ENCODE measurements around the gene POMP.
A peak's percentile ranks its signal among the peaks of the same experiment; 100 is the strongest.

POMP gene

GRCh38 chr13:28655561-28655960 is 3.4 kb upstream of the POMP start:
- DNase-seq (ENCODE audit: low spot score) (no peak), ATAC-seq (ENCODE audit: low read depth) (peak; percentile 55; the same call in 2 of the 3 replicates)
- Histone ChIP-seq H3K4me1 (ENCODE audit: insufficient read depth, poor library complexity, severe bottlenecking) (peaks cover 12% of the 10 kb centered on the region), H3K36me3 (ENCODE audit: low read depth) (peaks cover 17% of the 10 kb centered on the region), H3K27ac (ENCODE audit: poor library complexity, severe bottlenecking) (no peak overlapping the region), H3K4me3 (ENCODE audit: severe bottlenecking) (no peak overlapping the region), H3K27me3 (ENCODE audit: insufficient read depth, poor library complexity, severe bottlenecking) (no peaks in the 10 kb centered on the region), H3K9me3 (ENCODE audit: severe bottlenecking) (no peaks in the 10 kb centered on the region)
- TF ChIP-seq, protein P1, sequence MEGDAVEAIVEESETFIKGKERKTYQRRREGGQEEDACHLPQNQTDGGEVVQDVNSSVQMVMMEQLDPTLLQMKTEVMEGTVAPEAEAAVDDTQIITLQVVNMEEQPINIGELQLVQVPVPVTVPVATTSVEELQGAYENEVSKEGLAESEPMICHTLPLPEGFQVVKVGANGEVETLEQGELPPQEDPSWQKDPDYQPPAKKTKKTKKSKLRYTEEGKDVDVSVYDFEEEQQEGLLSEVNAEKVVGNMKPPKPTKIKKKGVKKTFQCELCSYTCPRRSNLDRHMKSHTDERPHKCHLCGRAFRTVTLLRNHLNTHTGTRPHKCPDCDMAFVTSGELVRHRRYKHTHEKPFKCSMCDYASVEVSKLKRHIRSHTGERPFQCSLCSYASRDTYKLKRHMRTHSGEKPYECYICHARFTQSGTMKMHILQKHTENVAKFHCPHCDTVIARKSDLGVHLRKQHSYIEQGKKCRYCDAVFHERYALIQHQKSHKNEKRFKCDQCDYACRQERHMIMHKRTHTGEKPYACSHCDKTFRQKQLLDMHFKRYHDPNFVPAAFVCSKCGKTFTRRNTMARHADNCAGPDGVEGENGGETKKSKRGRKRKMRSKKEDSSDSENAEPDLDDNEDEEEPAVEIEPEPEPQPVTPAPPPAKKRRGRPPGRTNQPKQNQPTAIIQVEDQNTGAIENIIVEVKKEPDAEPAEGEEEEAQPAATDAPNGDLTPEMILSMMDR (IDR thresholded peaks at IDR 0.05; ENCODE audit: poor library complexity, severe bottlenecking) = no peak

GRCh38 chr13:28657784-28658538 is 969 bp upstream of the POMP start:
- H3K27ac ChIP-seq (ENCODE audit: poor library complexity, severe bottlenecking) = peak overlapping the region; percentile 53
- no peaks in the 10 kb centered on the region for H3K9me3 ChIP-seq (ENCODE audit: severe bottlenecking)
- peak overlapping the region; percentile 86 for H3K4me3 ChIP-seq (ENCODE audit: severe bottlenecking)
- TF ChIP-seq, protein P1 (IDR thresholded peaks at IDR 0.05; ENCODE audit: poor library complexity, severe bottlenecking) = peak; percentile 4
- H3K36me3 ChIP-seq (ENCODE audit: low read depth) = peaks cover 40% of the 10 kb centered on the region
- no peak for DNase-seq (ENCODE audit: low spot score)
- peaks cover 18% of the 10 kb centered on the region for H3K4me1 ChIP-seq (ENCODE audit: insufficient read depth, poor library complexity, severe bottlenecking)
- ATAC-seq (ENCODE audit: low read depth) = no peak
- H3K27me3 ChIP-seq (ENCODE audit: insufficient read depth, poor library complexity, severe bottlenecking) = no peaks in the 10 kb centered on the region

- no peaks in the 10 kb centered on the region for H3K27me3 ChIP-seq (ENCODE audit: insufficient read depth, poor library complexity, severe bottlenecking)
- peaks cover 40% of the 10 kb centered on the region for H3K36me3 ChIP-seq (ENCODE audit: low read depth)
- DNase-seq (ENCODE audit: low spot score) = no peak
- no peaks in the 10 kb centered on the region for H3K9me3 ChIP-seq (ENCODE audit: severe bottlenecking)
- peak; percentile 10; the same call in 1 of the 3 replicates for ATAC-seq (ENCODE audit: low read depth)
- peak overlapping the region; percentile 86 for H3K4me3 ChIP-seq (ENCODE audit: severe bottlenecking)
- H3K4me1 ChIP-seq (ENCODE audit: insufficient read depth, poor library complexity, severe bottlenecking) = peaks cover 18% of the 10 kb centered on the region
- H3K27ac ChIP-seq (ENCODE audit: poor library complexity, severe bottlenecking) = peak overlapping the region; percentile 53
- TF ChIP-seq, protein P1 (IDR thresholded peaks at IDR 0.05; ENCODE audit: poor library complexity, severe bottlenecking) = no peak
These were observed 463 bp upstream of the POMP start for GRCh38 chr13:28658539-28658795.

DNA sequence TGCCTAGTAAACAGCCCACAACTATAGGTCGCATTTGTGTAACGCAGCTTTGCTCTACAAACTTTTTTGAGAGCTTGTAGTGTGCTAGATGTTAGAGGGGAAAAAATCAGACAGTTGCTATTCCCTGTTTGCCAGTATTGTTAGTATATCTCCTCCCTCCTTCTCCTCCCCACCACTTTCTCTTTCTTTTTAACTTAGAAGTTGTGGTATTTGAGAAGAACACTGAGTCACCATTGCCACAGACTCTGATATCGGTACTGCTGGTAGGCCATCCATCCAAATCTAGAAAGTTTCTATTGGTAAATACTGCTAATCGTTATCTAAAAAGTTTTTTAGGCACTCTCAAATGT is 666 bp downstream of the POMP start:
- H3K4me3 ChIP-seq (ENCODE audit: severe bottlenecking) = peak overlapping the region; percentile 86
- no peaks in the 10 kb centered on the region for H3K27me3 ChIP-seq (ENCODE audit: insufficient read depth, poor library complexity, severe bottlenecking)
- peak overlapping the region; percentile 53 for H3K27ac ChIP-seq (ENCODE audit: poor library complexity, severe bottlenecking)
- peak; percentile 42 for ATAC-seq (ENCODE audit: low read depth)
- peaks cover 18% of the 10 kb centered on the region for H3K4me1 ChIP-seq (ENCODE audit: insufficient read depth, poor library complexity, severe bottlenecking)
- TF ChIP-seq, protein P1 (IDR thresholded peaks at IDR 0.05; ENCODE audit: poor library complexity, severe bottlenecking) = no peak
- no peaks in the 10 kb centered on the region for H3K9me3 ChIP-seq (ENCODE audit: severe bottlenecking)
- peaks cover 48% of the 10 kb centered on the region for H3K36me3 ChIP-seq (ENCODE audit: low read depth)
- no peak for DNase-seq (ENCODE audit: low spot score)

GRCh38 chr13:28666897-28667488 is 8.1 kb downstream of the POMP start:
- H3K27ac ChIP-seq (ENCODE audit: poor library complexity, severe bottlenecking) = no peak overlapping the region
- H3K4me3 ChIP-seq (ENCODE audit: severe bottlenecking) = no peak overlapping the region
- ATAC-seq (ENCODE audit: low read depth) (no peak), DNase-seq (ENCODE audit: low spot score) (no peak)
- H3K4me1 ChIP-seq (ENCODE audit: insufficient read depth, poor library complexity, severe bottlenecking) = no peaks in the 10 kb centered on the region
- TF ChIP-seq, protein P1 (IDR thresholded peaks at IDR 0.05; ENCODE audit: poor library complexity, severe bottlenecking) = no peak
- no peaks in the 10 kb centered on the region for H3K9me3 ChIP-seq (ENCODE audit: severe bottlenecking)
- H3K36me3 ChIP-seq (ENCODE audit: low read depth) = peaks cover 99% of the 10 kb centered on the region
- no peaks in the 10 kb centered on the region for H3K27me3 ChIP-seq (ENCODE audit: insufficient read depth, poor library complexity, severe bottlenecking)
